GM23338 (cell line): ENCODE measurements around the gene ANKRD40. TPM values are rescaled to one million over a fixed set of nuclear protein-coding genes. Genes with fewer than 3 reads are reported as not detected.
A peak's percentile ranks its signal among the peaks of the same experiment; 100 is the strongest.

Experiments
- ATAC-seq: fragments of 200-7000 bp; cut with Tn5 transposase; 3 replicates; pipeline ENCODE4 v1.9.1; 2020
- DNase-seq: peaks from one replicate; pipeline ENCODE4 v3.0.0-alpha.2; 2015; ENCODE audit warnings: low spot score
- H2AFZ ChIP-seq: fragments of 200-600 bp; sonication (generic); 2 replicates; pipeline ENCODE4 v1.8.0; 2016; ENCODE audit warnings: antibody characterized with exemption, mild to moderate bottlenecking, moderate library complexity
- H3F3A ChIP-seq: fragments of 200-600 bp; sonication (generic); replicated peaks from 2 replicates; pipeline ENCODE4 v1.8.0; 2017; ENCODE audit warnings: antibody characterized with exemption, mixed run types, low read depth
- H3K27ac ChIP-seq: fragments of 200-600 bp; sonication (generic); 2 replicates; pipeline ENCODE4 v1.6.1; 2016; ENCODE audit warnings: low read depth
- H3K27me3 ChIP-seq: fragments of 200-600 bp; sonication (generic); 2 replicates; pipeline ENCODE4 v1.8.0; 2016; ENCODE audit warnings: mild to moderate bottlenecking, mixed run types, moderate library complexity; ENCODE audit not compliant: insufficient read depth
- H3K36me3 ChIP-seq: fragments of 200-600 bp; sonication (generic); 2 replicates; pipeline ENCODE4 v1.8.0; 2016; ENCODE audit warnings: mild to moderate bottlenecking; ENCODE audit not compliant: insufficient read depth
- H3K4me1 ChIP-seq: fragments of 200-600 bp; sonication (generic); 2 replicates; pipeline ENCODE4 v1.8.0; 2016; ENCODE audit warnings: mild to moderate bottlenecking, moderate library complexity; ENCODE audit not compliant: insufficient read depth
- H3K4me2 ChIP-seq: fragments of 200-600 bp; sonication (generic); 2 replicates; pipeline ENCODE4 v1.7.1; 2017; ENCODE audit warnings: mixed run types
- H3K4me3 ChIP-seq: fragments of 200-600 bp; sonication (generic); 2 replicates; pipeline ENCODE4 v1.6.1; 2016; ENCODE audit warnings: mixed run types
- H3K79me2 ChIP-seq: fragments of 200-600 bp; sonication (generic); replicated peaks from 2 replicates; pipeline ENCODE4 v1.8.0; 2017; ENCODE audit warnings: mild to moderate bottlenecking; ENCODE audit not compliant: insufficient read depth
- H3K9me2 ChIP-seq: fragments of 200-600 bp; sonication (generic); 2 replicates; pipeline ENCODE4 v1.8.0; 2017; ENCODE audit not compliant: insufficient read depth
- H4K20me1 ChIP-seq: fragments of 200-600 bp; sonication (generic); replicated peaks from 2 replicates; pipeline ENCODE4 v1.8.0; 2017; ENCODE audit warnings: mild to moderate bottlenecking; ENCODE audit not compliant: insufficient read depth
- H3K27ac Mint-ChIP-seq: 2 replicates; pipeline ENCODE4 v1.8.0; 2020; ENCODE audit warnings: inconsistent platforms, mild to moderate bottlenecking, moderate library complexity, mixed read lengths
- H3K27me3 Mint-ChIP-seq: 3 replicates; pipeline ENCODE4 v1.8.0; 2022; ENCODE audit warnings: low read depth, mild to moderate bottlenecking, moderate library complexity, mixed read lengths, inconsistent platforms; ENCODE audit not compliant: insufficient read depth, poor library complexity
- H3K36me3 Mint-ChIP-seq: 3 replicates; pipeline ENCODE4 v1.8.0; 2021; ENCODE audit warnings: low read depth, mild to moderate bottlenecking, inconsistent platforms, moderate library complexity, mixed read lengths
- H3K4me1 Mint-ChIP-seq: 3 replicates; pipeline ENCODE4 v1.8.0; 2020; ENCODE audit warnings: mild to moderate bottlenecking, inconsistent platforms, mixed read lengths
- H3K4me3 Mint-ChIP-seq: 3 replicates; pipeline ENCODE4 v1.8.0; 2021; ENCODE audit warnings: moderate library complexity, mild to moderate bottlenecking, inconsistent platforms, mixed read lengths
- H3K9me3 Mint-ChIP-seq: 3 replicates; pipeline ENCODE4 v1.8.0; 2020; ENCODE audit warnings: moderate library complexity, mild to moderate bottlenecking, inconsistent platforms, mixed read lengths
- CREB1 ChIP-seq: fragments of 250-450 bp; sonication (Bioruptor Pico); IDR thresholded peaks from 2 replicates; pipeline ENCODE4 v1.5.0; 2020; ENCODE audit warnings: low read depth, mild to moderate bottlenecking, moderate library complexity
- ETS1 ChIP-seq: IDR thresholded peaks from 2 replicates; pipeline ENCODE4 v1.6.1; 2016; ENCODE audit warnings: antibody characterized with exemption
- NANOG ChIP-seq: IDR thresholded peaks from 2 replicates; pipeline ENCODE4 v1.6.1; 2016; ENCODE audit warnings: antibody characterized with exemption, borderline replicate concordance
- POLR2AphosphoS5 ChIP-seq: IDR thresholded peaks from 2 replicates; pipeline ENCODE4 v1.6.1; 2016; ENCODE audit warnings: antibody characterized with exemption, low read depth
- REST ChIP-seq: IDR thresholded peaks from one replicate; pipeline ENCODE4 v1.6.1; 2018; ENCODE audit warnings: antibody characterized with exemption; ENCODE audit not compliant: unreplicated experiment
- ZNF114 ChIP-seq: fragments of 250-450 bp; sonication (Bioruptor Pico); IDR thresholded peaks from 2 replicates; pipeline ENCODE4 v1.5.0; 2020; ENCODE audit warnings: mild to moderate bottlenecking, moderate library complexity
- polyA plus RNA-seq: library from polyadenylated mRNA; unstranded; fragments of >200 nt; fragmentation: Nextera tagmentation; extraction: Ambion mirVana; gene quantifications from 2 replicates; pipeline ENCODE4 v1.2.1, GENCODE V29; 2016
- total RNA-seq: library from RNA; depleted of rRNA; stranded (reverse); fragments of >200 nt; shearing (Covaris generic); gene quantifications from 2 replicates; pipeline ENCODE4 v1.2.3, GENCODE V29; 2014
- TF ChIP-seq, protein P1 (sequence below): fragments of 250-450 bp; sonication (Bioruptor Pico); IDR thresholded peaks from 2 replicates; pipeline ENCODE4 v1.5.0; 2020; ENCODE audit warnings: mild to moderate bottlenecking, moderate library complexity

ANKRD40 gene
- total and polyA plus RNA-seq, 2 experiments from 2014 or later, result 19.0 to 42.1 TPM

- H3K27ac Mint-ChIP-seq, result peak within 1 kb of the TSS; percentile 100
- peak within 1 kb of the TSS; percentile 99; the same call in 1 of the 2 replicates for H2AFZ ChIP-seq
- H3K4me3 Mint-ChIP-seq, result peak within 1 kb of the TSS; percentile 99
- DNase-seq (peak; percentile 95), ATAC-seq (peak; percentile 94)
- peak within 1 kb of the TSS; percentile 89 for H3K4me2 ChIP-seq
- H3K9me3 Mint-ChIP-seq, result peaks cover 3% of the 10 kb centered on the region; the same call in 1 of the 3 replicates
- H3K27me3 ChIP-seq, result no peaks in the 10 kb centered on the region
- no peaks in the 10 kb centered on the region; the same call in 2 of the 3 replicates for H3K36me3 Mint-ChIP-seq
- H3K27me3 Mint-ChIP-seq, result peaks cover 7% of the 10 kb centered on the region
- H3K27ac ChIP-seq, result peak within 1 kb of the TSS; percentile 100
- peaks cover 30% of the 10 kb centered on the region for H4K20me1 ChIP-seq
- H3F3A ChIP-seq, result 0 out of 2 replicates have a peak, but pooled peaks cover 6% of the 10 kb centered on the region
- H3K4me1 Mint-ChIP-seq, result peaks cover 17% of the 10 kb centered on the region; the same call in 2 of the 3 replicates
- peaks cover 49% of the 10 kb centered on the region for H3K79me2 ChIP-seq
- H3K9me2 ChIP-seq, result no peaks in the 10 kb centered on the region
- peaks cover 21% of the 10 kb centered on the region for H3K4me1 ChIP-seq
- TF ChIP-seq CREB1 (CRISPR knock-in tag), result 0 out of 2 replicates have a peak, but pooled peaks have one; percentile 2
- TF ChIP-seq ETS1, result peak; percentile 60
- no peak for TF ChIP-seq NANOG
- TF ChIP-seq POLR2AphosphoS5, result peak; percentile 98
- H3K36me3 ChIP-seq, result no peaks in the 10 kb centered on the region
- peak within 1 kb of the TSS; percentile 68 for H3K4me3 ChIP-seq
Measured at GRCh38 chr17:50719144-50719923, 11.6 kb upstream of the ANKRD40 start, which contains the start of gene LUC7L3. TSS of gene LUC7L3 (plus strand) at chr17:50719603. CDS start at chr17:50719733, 130 bp downstream.

- peaks cover 11% of the 10 kb centered on the region for H3K79me2 ChIP-seq
- no peak for DNase-seq
- H3K36me3 ChIP-seq, result no peaks in the 10 kb centered on the region
- no peak for ATAC-seq
- Mint-ChIP-seq H3K4me3 (no peak overlapping the region), H3K9me3 (peaks cover 3% of the 10 kb centered on the region; the same call in 1 of the 3 replicates), H3K27me3 (peaks cover 8% of the 10 kb centered on the region), H3K36me3 (no peaks in the 10 kb centered on the region; the same call in 2 of the 3 replicates), H3K27ac (no peak overlapping the region), H3K4me1 (peaks cover 9% of the 10 kb centered on the region)
- H3K4me3 ChIP-seq, result no peak overlapping the region
- H3K27me3 ChIP-seq, result no peaks in the 10 kb centered on the region
- H3K4me1 ChIP-seq, result peaks cover 2% of the 10 kb centered on the region; the same call in 1 of the 2 replicates
- H2AFZ ChIP-seq, result no peak overlapping the region
- no peak overlapping the region for H3K4me2 ChIP-seq
- H4K20me1 ChIP-seq, result peaks cover 2% of the 10 kb centered on the region
- TF ChIP-seq ZNF114, result no peak
- TF ChIP-seq, protein P1, sequence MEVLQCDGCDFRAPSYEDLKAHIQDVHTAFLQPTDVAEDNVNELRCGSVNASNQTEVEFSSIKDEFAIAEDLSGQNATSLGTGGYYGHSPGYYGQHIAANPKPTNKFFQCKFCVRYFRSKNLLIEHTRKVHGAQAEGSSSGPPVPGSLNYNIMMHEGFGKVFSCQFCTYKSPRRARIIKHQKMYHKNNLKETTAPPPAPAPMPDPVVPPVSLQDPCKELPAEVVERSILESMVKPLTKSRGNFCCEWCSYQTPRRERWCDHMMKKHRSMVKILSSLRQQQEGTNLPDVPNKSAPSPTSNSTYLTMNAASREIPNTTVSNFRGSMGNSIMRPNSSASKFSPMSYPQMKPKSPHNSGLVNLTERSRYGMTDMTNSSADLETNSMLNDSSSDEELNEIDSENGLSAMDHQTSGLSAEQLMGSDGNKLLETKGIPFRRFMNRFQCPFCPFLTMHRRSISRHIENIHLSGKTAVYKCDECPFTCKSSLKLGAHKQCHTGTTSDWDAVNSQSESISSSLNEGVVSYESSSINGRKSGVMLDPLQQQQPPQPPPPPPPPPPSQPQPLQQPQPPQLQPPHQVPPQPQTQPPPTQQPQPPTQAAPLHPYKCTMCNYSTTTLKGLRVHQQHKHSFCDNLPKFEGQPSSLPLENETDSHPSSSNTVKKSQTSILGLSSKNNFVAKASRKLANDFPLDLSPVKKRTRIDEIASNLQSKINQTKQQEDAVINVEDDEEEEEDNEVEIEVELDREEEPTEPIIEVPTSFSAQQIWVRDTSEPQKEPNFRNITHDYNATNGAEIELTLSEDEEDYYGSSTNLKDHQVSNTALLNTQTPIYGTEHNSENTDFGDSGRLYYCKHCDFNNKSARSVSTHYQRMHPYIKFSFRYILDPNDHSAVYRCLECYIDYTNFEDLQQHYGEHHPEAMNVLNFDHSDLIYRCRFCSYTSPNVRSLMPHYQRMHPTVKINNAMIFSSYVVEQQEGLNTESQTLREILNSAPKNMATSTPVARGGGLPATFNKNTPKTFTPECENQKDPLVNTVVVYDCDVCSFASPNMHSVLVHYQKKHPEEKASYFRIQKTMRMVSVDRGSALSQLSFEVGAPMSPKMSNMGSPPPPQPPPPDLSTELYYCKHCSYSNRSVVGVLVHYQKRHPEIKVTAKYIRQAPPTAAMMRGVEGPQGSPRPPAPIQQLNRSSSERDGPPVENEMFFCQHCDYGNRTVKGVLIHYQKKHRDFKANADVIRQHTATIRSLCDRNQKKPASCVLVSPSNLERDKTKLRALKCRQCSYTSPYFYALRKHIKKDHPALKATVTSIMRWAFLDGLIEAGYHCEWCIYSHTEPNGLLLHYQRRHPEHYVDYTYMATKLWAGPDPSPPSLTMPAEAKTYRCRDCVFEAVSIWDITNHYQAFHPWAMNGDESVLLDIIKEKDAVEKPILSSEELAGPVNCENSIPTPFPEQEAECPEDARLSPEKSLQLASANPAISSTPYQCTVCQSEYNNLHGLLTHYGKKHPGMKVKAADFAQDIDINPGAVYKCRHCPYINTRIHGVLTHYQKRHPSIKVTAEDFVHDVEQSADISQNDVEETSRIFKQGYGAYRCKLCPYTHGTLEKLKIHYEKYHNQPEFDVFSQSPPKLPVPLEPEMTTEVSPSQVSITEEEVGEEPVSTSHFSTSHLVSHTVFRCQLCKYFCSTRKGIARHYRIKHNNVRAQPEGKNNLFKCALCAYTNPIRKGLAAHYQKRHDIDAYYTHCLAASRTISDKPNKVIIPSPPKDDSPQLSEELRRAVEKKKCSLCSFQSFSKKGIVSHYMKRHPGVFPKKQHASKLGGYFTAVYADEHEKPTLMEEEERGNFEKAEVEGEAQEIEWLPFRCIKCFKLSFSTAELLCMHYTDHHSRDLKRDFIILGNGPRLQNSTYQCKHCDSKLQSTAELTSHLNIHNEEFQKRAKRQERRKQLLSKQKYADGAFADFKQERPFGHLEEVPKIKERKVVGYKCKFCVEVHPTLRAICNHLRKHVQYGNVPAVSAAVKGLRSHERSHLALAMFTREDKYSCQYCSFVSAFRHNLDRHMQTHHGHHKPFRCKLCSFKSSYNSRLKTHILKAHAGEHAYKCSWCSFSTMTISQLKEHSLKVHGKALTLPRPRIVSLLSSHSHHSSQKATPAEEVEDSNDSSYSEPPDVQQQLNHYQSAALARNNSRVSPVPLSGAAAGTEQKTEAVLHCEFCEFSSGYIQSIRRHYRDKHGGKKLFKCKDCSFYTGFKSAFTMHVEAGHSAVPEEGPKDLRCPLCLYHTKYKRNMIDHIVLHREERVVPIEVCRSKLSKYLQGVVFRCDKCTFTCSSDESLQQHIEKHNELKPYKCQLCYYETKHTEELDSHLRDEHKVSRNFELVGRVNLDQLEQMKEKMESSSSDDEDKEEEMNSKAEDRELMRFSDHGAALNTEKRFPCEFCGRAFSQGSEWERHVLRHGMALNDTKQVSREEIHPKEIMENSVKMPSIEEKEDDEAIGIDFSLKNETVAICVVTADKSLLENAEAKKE (CRISPR knock-in tag), result no peak
- no peak for TF ChIP-seq REST
- H3F3A ChIP-seq, result 0 out of 2 replicates have a peak, but pooled peaks cover 8% of the 10 kb centered on the region
- H3K27ac ChIP-seq, result no peak overlapping the region
- no peaks in the 10 kb centered on the region for H3K9me2 ChIP-seq
Measured at GRCh38 chr17:50715471-50715870, 7.8 kb upstream of the ANKRD40 start.
